H1 (cell line): ENCODE measurements around the gene ZDHHC11. TPM values are rescaled to one million over a fixed set of nuclear protein-coding genes. Genes with fewer than 3 reads are reported as not detected.

ENCODE experiments used
- CTCF ChIA-PET: fragments of 300-600 bp; sonication (Branson Sonifier 250); formaldehyde crosslinking; loops from one replicate; lab custom pipeline; 2021; ENCODE audit not compliant: partially characterized antibody; lab: Charles Lee
- POLR2A ChIA-PET: fragments of 300-600 bp; sonication (Branson Sonifier 250); formaldehyde crosslinking; loops from one replicate; lab custom pipeline; 2021; ENCODE audit warnings: inconsistent platforms; ENCODE audit not compliant: partially characterized antibody; lab: Charles Lee
- DNase-seq, 2 experiments: peaks; one replicate each; pipeline versions ENCODE4 v3.0.0 to v3.0.0-alpha.2; 2010 to 2022; ENCODE audit warnings: low spot score in 2 of 2, low read depth in 1 of 2, mixed read lengths in 1 of 2
- FAIRE-seq: peaks from 2 replicates; lab custom pipeline; 2011; peaks lifted over from hg19 to GRCh38; lab: Jason Lieb, UNC
- H2AFZ ChIP-seq: 2 replicates; pipeline ENCODE4 v1.8.1; 2012; ENCODE audit warnings: low read length, inconsistent platforms
- H2AK5ac ChIP-seq: 2 replicates; pipeline ENCODE4 v1.6.1; 2013; ENCODE audit warnings: low read depth, low read length
- H2BK120ac ChIP-seq: replicated peaks from 2 replicates; pipeline ENCODE3; 2013; ENCODE audit warnings: low read depth, low read length, inconsistent platforms
- H2BK12ac ChIP-seq: 2 replicates; pipeline ENCODE4 v1.6.1; 2013; ENCODE audit warnings: low read depth, low read length
- H2BK15ac ChIP-seq: 2 replicates; pipeline ENCODE4 v1.6.1; 2013; ENCODE audit warnings: low read length
- H2BK20ac ChIP-seq: 2 replicates; pipeline ENCODE4 v1.6.1; 2013; ENCODE audit warnings: low read length
- H2BK5ac ChIP-seq: 2 replicates; pipeline ENCODE4 v1.6.1; 2013; ENCODE audit warnings: low read depth, low read length
- H3K14ac ChIP-seq: 2 replicates; pipeline ENCODE4 v1.6.1; 2013; ENCODE audit warnings: inconsistent platforms; ENCODE audit not compliant: insufficient read length
- H3K18ac ChIP-seq: 2 replicates; pipeline ENCODE4 v1.6.1; 2013; ENCODE audit warnings: low read length; ENCODE audit errors: extremely low read depth
- H3K23ac ChIP-seq: 2 replicates; pipeline ENCODE4 v1.6.1; 2013; ENCODE audit warnings: inconsistent platforms; ENCODE audit not compliant: insufficient read length
- H3K23me2 ChIP-seq: 2 replicates; pipeline ENCODE4 v1.6.1; 2013; ENCODE audit warnings: low read depth, low read length
- H3K27ac ChIP-seq: 2 replicates; pipeline ENCODE4 v1.6.1; 2011; ENCODE audit warnings: low read depth, low read length, inconsistent platforms
- H3K27me3 ChIP-seq, 4 experiments: replicated peaks in 1 of 4; 1 replicate in 1 of 4; 2 replicates in 3 of 4; pipeline versions ENCODE4 v1.6.1 to v1.8.1; 2011 to 2013; ENCODE audit warnings: low read length in 3 of 4, mild to moderate bottlenecking in 3 of 4, inconsistent platforms in 2 of 4, mixed read lengths in 2 of 4, moderate library complexity in 1 of 4; ENCODE audit not compliant: control insufficient read depth in 3 of 4, insufficient read depth in 3 of 4; ENCODE audit errors: extremely low read depth in 1 of 4
- H3K36me3 ChIP-seq, 4 experiments: 2 replicates each; pipeline versions ENCODE4 v1.6.1 to v1.8.1; 2011 to 2013; ENCODE audit warnings: mild to moderate bottlenecking in 4 of 4, low read length in 3 of 4, moderate library complexity in 2 of 4, control low read depth in 1 of 4, inconsistent platforms in 1 of 4; ENCODE audit not compliant: insufficient read depth in 4 of 4, control insufficient read depth in 2 of 4
- H3K4ac ChIP-seq: replicated peaks from 2 replicates; pipeline ENCODE3; 2013; ENCODE audit warnings: low read length, low read depth, mixed read lengths, inconsistent platforms; ENCODE audit not compliant: insufficient read length
- H3K4me1 ChIP-seq, 4 experiments: replicated peaks in 1 of 4; 1 replicate in 1 of 4; 2 replicates in 3 of 4; pipeline versions ENCODE4 v1.6.1 to v1.8.1; 2011 to 2013; ENCODE audit warnings: low read length in 3 of 4, inconsistent platforms in 2 of 4, mixed read lengths in 1 of 4; ENCODE audit not compliant: insufficient read depth in 4 of 4, control insufficient read depth in 3 of 4
- H3K4me2 ChIP-seq, 2 experiments: 2 replicates each; pipeline versions ENCODE4 v1.6.1 to v1.8.1; 2011 to 2013; ENCODE audit warnings: low read depth in 2 of 2, low read length in 2 of 2, control low read depth in 1 of 2, inconsistent platforms in 1 of 2, mild to moderate bottlenecking in 1 of 2; ENCODE audit not compliant: insufficient read depth in 1 of 2
- H3K4me3 ChIP-seq, 4 experiments: fragments of 200-600, 300-600 bp in 1 of 4; sonication (generic), shearing (Covaris generic), sonication (Bioruptor Twin) in 1 of 4; 2 replicates each; pipeline versions ENCODE4 v1.5.1 to v1.8.1; 2011 to 2016; ENCODE audit warnings: low read length in 4 of 4, low read depth in 3 of 4, control low read depth in 2 of 4, inconsistent platforms in 2 of 4, mild to moderate bottlenecking in 2 of 4, mixed read lengths in 1 of 4, moderate library complexity in 1 of 4; ENCODE audit not compliant: insufficient read depth in 2 of 4; ENCODE audit errors: extremely low read depth in 1 of 4
- H3K56ac ChIP-seq: replicated peaks from 2 replicates; pipeline ENCODE3; 2013; ENCODE audit warnings: low read depth, mild to moderate bottlenecking, mixed read lengths, low read length, inconsistent platforms; ENCODE audit not compliant: insufficient read length
- H3K79me1 ChIP-seq: 2 replicates; pipeline ENCODE4 v1.6.1; 2013; ENCODE audit warnings: low read depth, low read length, control low read depth
- H3K79me2 ChIP-seq, 2 experiments: 2 replicates each; pipeline versions ENCODE4 v1.6.1 to v1.8.1; 2012 to 2013; ENCODE audit warnings: low read length in 2 of 2, mild to moderate bottlenecking in 2 of 2, inconsistent platforms in 1 of 2; ENCODE audit not compliant: insufficient read depth in 2 of 2, control insufficient read depth in 1 of 2
- H3K9ac ChIP-seq, 4 experiments: replicated peaks in 1 of 4; 1 replicate in 1 of 4; 2 replicates in 3 of 4; pipeline versions ENCODE4 v1.6.1 to v1.8.1; 2011 to 2013; ENCODE audit warnings: low read depth in 3 of 4, low read length in 3 of 4, control low read depth in 2 of 4, mild to moderate bottlenecking in 2 of 4, moderate library complexity in 2 of 4, inconsistent platforms in 1 of 4; ENCODE audit errors: extremely low read depth in 1 of 4
- H3K9me3 ChIP-seq, 2 experiments: 2 replicates each; pipeline versions ENCODE4 v1.6.1 to v1.8.1; 2012 to 2013; ENCODE audit warnings: mild to moderate bottlenecking in 2 of 2, moderate library complexity in 2 of 2, control low read depth in 1 of 2, inconsistent platforms in 1 of 2, low read depth in 1 of 2, low read length in 1 of 2, mixed read lengths in 1 of 2; ENCODE audit not compliant: insufficient read depth in 2 of 2
- H4K20me1 ChIP-seq, 2 experiments: replicated peaks in 1 of 2; 2 replicates each; pipeline versions ENCODE3 to v1.8.1; 2011 to 2013; ENCODE audit warnings: inconsistent platforms in 2 of 2, low read length in 2 of 2, mild to moderate bottlenecking in 1 of 2; ENCODE audit not compliant: insufficient read depth in 2 of 2, control insufficient read depth in 1 of 2
- H4K5ac ChIP-seq: 2 replicates; pipeline ENCODE4 v1.6.1; 2013; ENCODE audit warnings: low read length, low read depth, mixed read lengths, inconsistent platforms; ENCODE audit not compliant: insufficient read length
- H4K8ac ChIP-seq: 2 replicates; pipeline ENCODE4 v1.8.0; 2013; ENCODE audit warnings: mild to moderate bottlenecking, moderate library complexity, low read length, inconsistent platforms; ENCODE audit not compliant: insufficient read depth; ENCODE audit errors: extremely low read depth
- H4K91ac ChIP-seq: replicated peaks from 2 replicates; pipeline ENCODE3; 2013; ENCODE audit warnings: low read length, mixed read lengths, inconsistent platforms; ENCODE audit not compliant: insufficient read length
- CEBPB ChIP-seq: IDR thresholded peaks from 2 replicates; pipeline ENCODE4 v1.6.1; 2012; ENCODE audit warnings: low read depth, low read length
- CTCF ChIP-seq, 3 experiments: IDR thresholded peaks; 1 replicate in 2 of 3; 2 replicates in 1 of 3; pipeline versions ENCODE4 v1.5.1 to v1.6.1; 2011; ENCODE audit warnings: low read length in 3 of 3, mild to moderate bottlenecking in 3 of 3, inconsistent platforms in 2 of 3, low read depth in 1 of 3, moderate library complexity in 1 of 3; ENCODE audit not compliant: insufficient read depth in 1 of 3; ENCODE audit errors: control extremely low read depth in 1 of 3
- GTF2F1 ChIP-seq: IDR thresholded peaks from 2 replicates; pipeline ENCODE4 v1.6.1; 2012; ENCODE audit warnings: low read depth, low read length, improper control_type of control experiment, borderline replicate concordance
- HDAC2 ChIP-seq, 2 experiments: fragments of 300-600 bp in 1 of 2; sonication (generic) in 1 of 2; IDR thresholded peaks; 2 replicates each; pipeline ENCODE4 v1.6.1; 2011 to 2012; ENCODE audit warnings: low read depth in 2 of 2, low read length in 2 of 2, mild to moderate bottlenecking in 2 of 2, moderate library complexity in 2 of 2, borderline replicate concordance in 1 of 2, inconsistent platforms in 1 of 2
- JUN ChIP-seq: IDR thresholded peaks from 2 replicates; pipeline ENCODE4 v1.6.1; 2011; ENCODE audit warnings: low read depth, mild to moderate bottlenecking, improper control_type of control experiment, low read length
- MAFK ChIP-seq: IDR thresholded peaks from 2 replicates; pipeline ENCODE4 v1.6.1; 2012; ENCODE audit warnings: low read depth, mild to moderate bottlenecking, improper control_type of control experiment, low read length
- POLR2AphosphoS5 ChIP-seq: IDR thresholded peaks from 2 replicates; pipeline ENCODE4 v1.6.1; 2011; ENCODE audit warnings: low read depth, low read length
- RBBP5 ChIP-seq: IDR thresholded peaks from 2 replicates; pipeline ENCODE4 v1.7.1; 2012; ENCODE audit warnings: low read depth, mild to moderate bottlenecking, inconsistent platforms, low read length, moderate library complexity, borderline replicate concordance
- SIX5 ChIP-seq: IDR thresholded peaks from 2 replicates; pipeline ENCODE4 v1.6.1; 2011; ENCODE audit warnings: mild to moderate bottlenecking, low read depth, low read length
- SP4 ChIP-seq: IDR thresholded peaks from 2 replicates; pipeline ENCODE4 v1.6.1; 2012; ENCODE audit warnings: low read length, inconsistent platforms
- TAF1 ChIP-seq: IDR thresholded peaks from 2 replicates; pipeline ENCODE4 v1.6.1; 2011; ENCODE audit warnings: mild to moderate bottlenecking, low read depth, low read length
- TCF12 ChIP-seq: IDR thresholded peaks from 2 replicates; pipeline ENCODE4 v1.6.1; 2011; ENCODE audit warnings: low read depth, mild to moderate bottlenecking, low read length
- WGBS, 2 experiments: shearing (Covaris generic) in 1 of 2; methylation state at CpG; one replicate each; pipeline versions ENCODE4 v1.1.6 to v1.1.7; 2013 to 2015; ENCODE audit warnings: low lambda C conversion rate in 2 of 2, mixed read lengths in 2 of 2, inconsistent platforms in 1 of 2, low coverage in 1 of 2, missing lambda C conversion rate in 1 of 2; ENCODE audit not compliant: insufficient replicate concordance in 2 of 2, insufficient coverage in 1 of 2, insufficient read length in 1 of 2; ENCODE audit errors: extremely low coverage in 1 of 2, missing lambda C conversion rate in 1 of 2; 5-methylcytosine and 5-hydroxymethylcytosine counted together
- polyA plus RNA-seq, 7 experiments: library from polyadenylated mRNA; depleted of rRNA in 3 of 7; stranded (reverse) in 5 of 7; unstranded in 2 of 7; fragments of >200 nt in 5 of 7; fragments of 200-250 nt in 2 of 7; gene quantifications; 1 replicate in 5 of 7; 2 replicates in 1 of 7; 4 replicates in 1 of 7; pipeline versions ENCODE4 v1.2.1 to v1.2.3, GENCODE V29; 2011 to 2013; ENCODE audit warnings: missing spikeins in 2 of 7, mixed read lengths in 2 of 7
- total RNA-seq: library from RNA; stranded (reverse); fragmentation: NEBNext Ultra II Directional; extraction: Animal tissue kit (Norgen Biotek cat#: 25700); gene quantifications from 2 replicates; pipeline ENCODE4 v1.2.1, GENCODE V29; 2021

ZDHHC11 gene
- total and polyA plus RNA-seq, 2 of the 8 experiments (the other 6 are each of a cell fraction or from before 2014, with no cell fraction given), result 4.7 to 16.6 TPM

DNA sequence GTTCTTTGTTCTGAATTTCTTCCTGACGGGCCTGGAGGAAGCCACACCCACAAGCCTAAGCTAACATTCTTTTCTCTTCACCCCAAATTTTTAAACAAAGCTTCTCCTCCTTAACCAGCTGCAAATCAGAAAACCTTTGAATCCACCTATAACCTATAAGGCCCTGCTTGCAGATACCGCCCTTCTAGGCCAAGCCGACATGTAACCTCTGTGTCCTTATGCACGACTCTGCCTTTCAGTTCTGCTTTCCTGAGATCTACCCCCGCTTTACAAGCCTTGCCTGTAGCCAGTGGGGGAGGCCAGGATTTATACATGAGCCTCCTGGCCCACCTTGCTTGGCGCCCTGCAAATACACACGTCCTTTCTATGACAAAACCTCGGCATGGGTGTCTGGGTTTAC lies 22.5 kb upstream of the ZDHHC11 start:
- Histone ChIP-seq H4K91ac (no peak overlapping the region), H3K27me3 (no peaks in the 10 kb centered on the region), H3K23ac (no peak overlapping the region), H3K4me1 (no peaks in the 10 kb centered on the region), H2AK5ac (no peak overlapping the region), H2BK5ac (no peak overlapping the region; the same call in 1 of the 2 replicates), H3K79me1 (peaks cover 7% of the 10 kb centered on the region; the same call in 1 of the 2 replicates), H2BK12ac (no peak overlapping the region), H3K9me3 (no peaks in the 10 kb centered on the region), H3K36me3 (peaks cover 39 to 77% (median 73%) of the 10 kb centered on the region in 4 experiments), H2BK15ac (no peak overlapping the region), H3K56ac (no peak overlapping the region), H3K27ac (no peak overlapping the region), H4K20me1 (peaks cover 14 to 27% of the 10 kb centered on the region in 2 experiments), H3K9ac (no peak overlapping the region), H3K23me2 (no peaks in the 10 kb centered on the region), H2AFZ (no peak overlapping the region), H2BK20ac (no peak overlapping the region), H2BK120ac (no peak overlapping the region), H3K14ac (no peak overlapping the region), H3K4me3 (no peak overlapping the region), H3K4ac (no peak overlapping the region), H3K4me2 (no peak overlapping the region), H3K18ac (no peak overlapping the region), H4K5ac (no peak overlapping the region), H4K8ac (no peak overlapping the region), H3K79me2 (peaks cover 0 to 6% of the 10 kb centered on the region in 2 experiments; a peak in 1 of 4 replicates)
- DNase-seq (no peak), FAIRE-seq (no peak)
- POLR2A ChIA-PET, result interaction anchor here (1.1 to 2.1 kb wide), 2 partner anchors 10 to 18 kb away, joined by 4 to 6 read pairs; no protein-coding TSS in a partner anchor
- 88% methylated on average over 8 of the region's 8 CpGs; no CpG with 5 or more reads in 1 of the 2 experiments for WGBS, 2 experiments
- CTCF ChIA-PET, result interaction anchor here (1.5 kb wide), 1 partner anchor 204 kb away, joined by 4 read pairs; no protein-coding TSS in a partner anchor
- no peak for TF ChIP-seq MAFK
- TF ChIP-seq POLR2AphosphoS5, result no peak
- TF ChIP-seq JUN, result no peak
- TF ChIP-seq GTF2F1, result no peak
- no peak for TF ChIP-seq RBBP5
- TF ChIP-seq SP4, result no peak
- TF ChIP-seq TAF1, result no peak
- TF ChIP-seq CEBPB, result no peak
- TF ChIP-seq TCF12, result no peak
- no peak for TF ChIP-seq CTCF (IDR thresholded peaks at IDR 0.05; ENCODE audit: control extremely low read depth in 1 of 3, insufficient read depth in 1 of 3, low read depth in 1 of 3, low read length in 3 of 3)
- no peak for TF ChIP-seq SIX5
- TF ChIP-seq HDAC2 (IDR thresholded peaks at IDR 0.05; ENCODE audit: borderline replicate concordance in 1 of 2, low read depth in 2 of 2, low read length in 2 of 2), result no peak
